Measurements from ENCODE around the gene PPP6R1.

DNA sequence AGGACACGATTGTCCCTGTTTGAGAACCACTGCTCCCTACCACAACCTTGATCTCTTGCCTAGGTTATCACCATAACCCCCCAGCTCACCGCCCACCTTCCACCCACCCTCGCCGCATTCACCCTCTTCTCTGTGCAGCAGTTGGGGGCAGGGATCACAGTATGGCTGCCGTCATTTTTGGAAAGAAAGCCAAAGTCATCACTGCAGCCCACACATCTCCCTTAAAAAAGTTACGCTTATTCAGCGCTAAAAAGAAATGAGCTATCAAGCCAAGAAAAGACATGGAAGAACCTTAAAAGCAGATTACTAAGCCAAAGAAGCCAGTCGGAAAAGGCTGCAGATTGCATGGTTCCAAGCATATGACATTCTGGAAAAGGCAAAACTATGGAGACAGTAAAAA is 10.5 kb upstream of the PPP6R1 start:
- TF ChIP-seq, protein P1, sequence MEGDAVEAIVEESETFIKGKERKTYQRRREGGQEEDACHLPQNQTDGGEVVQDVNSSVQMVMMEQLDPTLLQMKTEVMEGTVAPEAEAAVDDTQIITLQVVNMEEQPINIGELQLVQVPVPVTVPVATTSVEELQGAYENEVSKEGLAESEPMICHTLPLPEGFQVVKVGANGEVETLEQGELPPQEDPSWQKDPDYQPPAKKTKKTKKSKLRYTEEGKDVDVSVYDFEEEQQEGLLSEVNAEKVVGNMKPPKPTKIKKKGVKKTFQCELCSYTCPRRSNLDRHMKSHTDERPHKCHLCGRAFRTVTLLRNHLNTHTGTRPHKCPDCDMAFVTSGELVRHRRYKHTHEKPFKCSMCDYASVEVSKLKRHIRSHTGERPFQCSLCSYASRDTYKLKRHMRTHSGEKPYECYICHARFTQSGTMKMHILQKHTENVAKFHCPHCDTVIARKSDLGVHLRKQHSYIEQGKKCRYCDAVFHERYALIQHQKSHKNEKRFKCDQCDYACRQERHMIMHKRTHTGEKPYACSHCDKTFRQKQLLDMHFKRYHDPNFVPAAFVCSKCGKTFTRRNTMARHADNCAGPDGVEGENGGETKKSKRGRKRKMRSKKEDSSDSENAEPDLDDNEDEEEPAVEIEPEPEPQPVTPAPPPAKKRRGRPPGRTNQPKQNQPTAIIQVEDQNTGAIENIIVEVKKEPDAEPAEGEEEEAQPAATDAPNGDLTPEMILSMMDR (IDR thresholded peaks at IDR 0.05): no peak
- TF ChIP-seq POLR2A (IDR thresholded peaks at IDR 0.05): no peak
